HEK293T (cell line): ENCODE data around the gene EXOC4.

Experiments
- HDGF ChIP-seq: fragments of 450-650 bp; IDR thresholded peaks from 2 replicates; pipeline ENCODE4 v1.6.1; 2017; ENCODE audit warnings: antibody characterized with exemption, borderline replicate concordance
- SP1 ChIP-seq: fragments of 450-650 bp; IDR thresholded peaks from 2 replicates; pipeline ENCODE4 v1.6.1; 2017
- TARDBP ChIP-seq: fragments of 450-650 bp; IDR thresholded peaks from 2 replicates; pipeline ENCODE4 v1.6.1; 2016

- no peak for TF ChIP-seq TARDBP
- no peak for TF ChIP-seq HDGF
- TF ChIP-seq SP1: no peak
These were observed 141.5 kb downstream of the EXOC4 start for GRCh38 chr7:133394369-133394768.
